ENCODE measurements around the gene ZIC4.

- TF ChIP-seq POLR2A (IDR thresholded peaks at IDR 0.05) (no peak), CTCF (IDR thresholded peaks at IDR 0.05) (no peak)
These were observed 14.2 kb upstream of the ZIC4 start for GRCh38 chr3:147420353-147421183.
